ENCODE measurements around the gene SCML1. TPM values are rescaled to one million over a fixed set of nuclear protein-coding genes. Genes with fewer than 3 reads are reported as not detected.

The SCML1 gene
- polyA plus RNA-seq, 1 donor from 2014 or later = 9.4 TPM

DNA sequence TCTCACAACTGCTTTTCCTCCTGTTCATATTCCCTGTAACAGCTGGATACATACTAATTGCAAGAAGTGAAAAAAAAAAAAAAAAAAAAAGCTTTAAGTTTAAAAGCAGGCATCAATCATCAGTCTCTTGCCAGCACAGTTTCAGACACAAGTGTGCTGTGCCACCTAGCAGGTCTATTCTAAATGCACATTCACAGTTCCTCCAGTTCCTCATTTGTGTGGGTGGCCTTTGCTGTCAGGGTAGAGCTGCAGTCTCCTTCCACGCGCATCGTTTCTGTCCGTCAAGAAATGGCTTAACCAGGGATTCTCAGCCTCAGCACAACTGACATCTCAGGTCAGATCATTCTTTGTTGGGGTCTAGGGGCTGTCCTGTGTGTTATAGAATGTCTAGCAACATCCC lies 61.6 kb downstream of the SCML1 start:
- H3K4me2 ChIP-seq (ENCODE audit: low read length) = no peak overlapping the region
- no peaks in the 10 kb centered on the region for H3K36me3 ChIP-seq (ENCODE audit: insufficient read depth, low read length)
- no peaks in the 10 kb centered on the region for H3K9me3 ChIP-seq (ENCODE audit: low read length)
- no peaks in the 10 kb centered on the region for H3K9me2 ChIP-seq (ENCODE audit: insufficient read depth, low read length)
- no peaks in the 10 kb centered on the region for H3F3A ChIP-seq (ENCODE audit: insufficient read depth, low read length, poor library complexity, severe bottlenecking)
- H2AFZ ChIP-seq (ENCODE audit: low read depth, low read length) = no peak overlapping the region
- TF ChIP-seq RAD21 (conservative IDR thresholded peaks at IDR 0.05) = no peak
- TF ChIP-seq, protein P1, sequence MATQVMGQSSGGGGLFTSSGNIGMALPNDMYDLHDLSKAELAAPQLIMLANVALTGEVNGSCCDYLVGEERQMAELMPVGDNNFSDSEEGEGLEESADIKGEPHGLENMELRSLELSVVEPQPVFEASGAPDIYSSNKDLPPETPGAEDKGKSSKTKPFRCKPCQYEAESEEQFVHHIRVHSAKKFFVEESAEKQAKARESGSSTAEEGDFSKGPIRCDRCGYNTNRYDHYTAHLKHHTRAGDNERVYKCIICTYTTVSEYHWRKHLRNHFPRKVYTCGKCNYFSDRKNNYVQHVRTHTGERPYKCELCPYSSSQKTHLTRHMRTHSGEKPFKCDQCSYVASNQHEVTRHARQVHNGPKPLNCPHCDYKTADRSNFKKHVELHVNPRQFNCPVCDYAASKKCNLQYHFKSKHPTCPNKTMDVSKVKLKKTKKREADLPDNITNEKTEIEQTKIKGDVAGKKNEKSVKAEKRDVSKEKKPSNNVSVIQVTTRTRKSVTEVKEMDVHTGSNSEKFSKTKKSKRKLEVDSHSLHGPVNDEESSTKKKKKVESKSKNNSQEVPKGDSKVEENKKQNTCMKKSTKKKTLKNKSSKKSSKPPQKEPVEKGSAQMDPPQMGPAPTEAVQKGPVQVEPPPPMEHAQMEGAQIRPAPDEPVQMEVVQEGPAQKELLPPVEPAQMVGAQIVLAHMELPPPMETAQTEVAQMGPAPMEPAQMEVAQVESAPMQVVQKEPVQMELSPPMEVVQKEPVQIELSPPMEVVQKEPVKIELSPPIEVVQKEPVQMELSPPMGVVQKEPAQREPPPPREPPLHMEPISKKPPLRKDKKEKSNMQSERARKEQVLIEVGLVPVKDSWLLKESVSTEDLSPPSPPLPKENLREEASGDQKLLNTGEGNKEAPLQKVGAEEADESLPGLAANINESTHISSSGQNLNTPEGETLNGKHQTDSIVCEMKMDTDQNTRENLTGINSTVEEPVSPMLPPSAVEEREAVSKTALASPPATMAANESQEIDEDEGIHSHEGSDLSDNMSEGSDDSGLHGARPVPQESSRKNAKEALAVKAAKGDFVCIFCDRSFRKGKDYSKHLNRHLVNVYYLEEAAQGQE (IDR thresholded peaks at IDR 0.05; ENCODE audit: borderline replicate concordance) = no peak
- no peak for TF ChIP-seq POLR2AphosphoS5 (IDR thresholded peaks at IDR 0.05)
- H3K79me2 ChIP-seq (replicated peaks; ENCODE audit: insufficient read depth, low read length) = no peaks in the 10 kb centered on the region
- H3K27me3 ChIP-seq (ENCODE audit: insufficient read depth, low read depth, low read length) = no peaks in the 10 kb centered on the region
- no peak overlapping the region for H3K4me3 ChIP-seq (ENCODE audit: low read length)
- H4K20me1 ChIP-seq (ENCODE audit: insufficient read depth) = no peaks in the 10 kb centered on the region
- no peak overlapping the region for H3K27ac ChIP-seq (ENCODE audit: low read length)
- H3K9ac ChIP-seq (ENCODE audit: low read length) = no peak overlapping the region

DNA sequence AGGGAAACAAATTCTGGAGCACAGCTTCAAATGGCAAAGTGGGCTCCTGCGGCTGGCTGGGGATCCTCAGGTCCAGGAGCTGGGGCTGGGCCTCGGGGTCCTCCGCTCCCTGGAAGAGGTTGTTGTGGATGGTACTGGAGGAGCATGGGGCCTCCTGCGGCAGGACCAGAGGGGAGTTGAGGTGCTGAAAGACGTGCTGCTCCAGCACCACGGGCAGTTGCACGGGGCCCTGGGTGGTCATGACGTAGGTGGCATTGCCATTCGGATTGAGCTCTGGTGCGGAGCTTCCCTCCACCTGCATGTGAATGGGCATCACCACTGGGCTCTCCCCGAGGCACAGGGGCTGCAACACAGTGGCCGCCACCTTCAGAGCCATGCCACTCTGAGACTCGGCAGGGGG lies 64.1 kb downstream of the SCML1 start:
- Histone ChIP-seq H3K27ac (ENCODE audit: low read length) (no peak overlapping the region), H3F3A (ENCODE audit: insufficient read depth, low read length, poor library complexity, severe bottlenecking) (no peaks in the 10 kb centered on the region), H3K9me2 (ENCODE audit: insufficient read depth, low read length) (no peaks in the 10 kb centered on the region), H3K9me3 (ENCODE audit: low read length) (no peaks in the 10 kb centered on the region), H4K20me1 (ENCODE audit: insufficient read depth) (no peaks in the 10 kb centered on the region), H3K36me3 (ENCODE audit: insufficient read depth, low read length) (no peaks in the 10 kb centered on the region), H3K79me2 (replicated peaks; ENCODE audit: insufficient read depth, low read length) (no peaks in the 10 kb centered on the region), H3K4me2 (ENCODE audit: low read length) (no peak overlapping the region), H3K27me3 (ENCODE audit: insufficient read depth, low read depth, low read length) (no peaks in the 10 kb centered on the region), H3K9ac (ENCODE audit: low read length) (no peak overlapping the region), H3K4me3 (ENCODE audit: low read length) (no peak overlapping the region), H2AFZ (ENCODE audit: low read depth, low read length) (no peak overlapping the region)
- TF ChIP-seq MXI1 (conservative IDR thresholded peaks at IDR 0.05; ENCODE audit: poor library complexity, severe bottlenecking) (no peak), EZH2 (IDR thresholded peaks at IDR 0.05; ENCODE audit: borderline replicate concordance, insufficient read depth, low read length, poor library complexity, severe bottlenecking) (no peak), TAF1 (IDR thresholded peaks at IDR 0.05; ENCODE audit: low read depth) (no peak), EP300 (conservative IDR thresholded peaks at IDR 0.05; ENCODE audit: poor library complexity, severe bottlenecking) (no peak)
- TF ChIP-seq, protein P2, sequence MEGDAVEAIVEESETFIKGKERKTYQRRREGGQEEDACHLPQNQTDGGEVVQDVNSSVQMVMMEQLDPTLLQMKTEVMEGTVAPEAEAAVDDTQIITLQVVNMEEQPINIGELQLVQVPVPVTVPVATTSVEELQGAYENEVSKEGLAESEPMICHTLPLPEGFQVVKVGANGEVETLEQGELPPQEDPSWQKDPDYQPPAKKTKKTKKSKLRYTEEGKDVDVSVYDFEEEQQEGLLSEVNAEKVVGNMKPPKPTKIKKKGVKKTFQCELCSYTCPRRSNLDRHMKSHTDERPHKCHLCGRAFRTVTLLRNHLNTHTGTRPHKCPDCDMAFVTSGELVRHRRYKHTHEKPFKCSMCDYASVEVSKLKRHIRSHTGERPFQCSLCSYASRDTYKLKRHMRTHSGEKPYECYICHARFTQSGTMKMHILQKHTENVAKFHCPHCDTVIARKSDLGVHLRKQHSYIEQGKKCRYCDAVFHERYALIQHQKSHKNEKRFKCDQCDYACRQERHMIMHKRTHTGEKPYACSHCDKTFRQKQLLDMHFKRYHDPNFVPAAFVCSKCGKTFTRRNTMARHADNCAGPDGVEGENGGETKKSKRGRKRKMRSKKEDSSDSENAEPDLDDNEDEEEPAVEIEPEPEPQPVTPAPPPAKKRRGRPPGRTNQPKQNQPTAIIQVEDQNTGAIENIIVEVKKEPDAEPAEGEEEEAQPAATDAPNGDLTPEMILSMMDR (IDR thresholded peaks at IDR 0.05; ENCODE audit: poor library complexity, severe bottlenecking) = no peak

DNA sequence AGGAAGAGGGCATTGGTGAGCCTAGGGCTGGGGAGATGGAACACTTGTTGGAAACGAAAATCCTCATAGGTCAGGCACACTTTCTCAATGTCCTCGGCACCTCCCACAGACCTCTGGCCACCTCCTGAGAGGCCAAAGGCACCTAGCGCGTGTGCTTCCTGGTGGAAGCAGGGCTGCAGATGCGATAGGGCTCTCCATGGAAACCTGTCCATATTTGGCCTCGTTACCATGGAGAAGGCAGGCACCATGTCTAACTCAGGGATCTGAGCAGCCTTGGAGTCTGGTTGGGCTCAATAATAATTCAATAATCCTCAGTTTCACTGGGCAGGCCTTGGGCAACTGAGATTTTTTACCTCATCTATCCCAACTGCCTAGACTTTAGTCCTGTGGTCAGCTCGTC lies 65.5 kb downstream of the SCML1 start:
- no peak overlapping the region for H2AFZ ChIP-seq (ENCODE audit: low read depth, low read length)
- H3K27me3 ChIP-seq (ENCODE audit: insufficient read depth, low read depth, low read length) = no peaks in the 10 kb centered on the region
- no peaks in the 10 kb centered on the region for H3K9me3 ChIP-seq (ENCODE audit: low read length)
- H4K20me1 ChIP-seq (ENCODE audit: insufficient read depth) = no peaks in the 10 kb centered on the region
- H3K27ac ChIP-seq (ENCODE audit: low read length) = no peak overlapping the region
- no peak overlapping the region for H3K4me3 ChIP-seq (ENCODE audit: low read length)
- no peaks in the 10 kb centered on the region for H3F3A ChIP-seq (ENCODE audit: insufficient read depth, low read length, poor library complexity, severe bottlenecking)
- no peaks in the 10 kb centered on the region for H3K9me2 ChIP-seq (ENCODE audit: insufficient read depth, low read length)
- H3K36me3 ChIP-seq (ENCODE audit: insufficient read depth, low read length) = no peaks in the 10 kb centered on the region
- H3K9ac ChIP-seq (ENCODE audit: low read length) = no peak overlapping the region
- H3K4me2 ChIP-seq (ENCODE audit: low read length) = no peak overlapping the region
- no peak for TF ChIP-seq TAF1 (IDR thresholded peaks at IDR 0.05; ENCODE audit: low read depth)
- TF ChIP-seq MXI1 (conservative IDR thresholded peaks at IDR 0.05; ENCODE audit: poor library complexity, severe bottlenecking) = no peak
- no peak for TF ChIP-seq RAD21 (conservative IDR thresholded peaks at IDR 0.05)
- TF ChIP-seq POLR2AphosphoS5 (IDR thresholded peaks at IDR 0.05) = no peak
- TF ChIP-seq, protein P1 (IDR thresholded peaks at IDR 0.05; ENCODE audit: borderline replicate concordance) = no peak
- TF ChIP-seq SMC3 (conservative IDR thresholded peaks at IDR 0.05; ENCODE audit: poor library complexity) = no peak
- no peak for TF ChIP-seq EP300 (conservative IDR thresholded peaks at IDR 0.05; ENCODE audit: poor library complexity, severe bottlenecking)
- TF ChIP-seq EZH2 (IDR thresholded peaks at IDR 0.05; ENCODE audit: borderline replicate concordance, insufficient read depth, low read length, poor library complexity, severe bottlenecking) = no peak
- TF ChIP-seq, protein P2 (IDR thresholded peaks at IDR 0.05; ENCODE audit: poor library complexity, severe bottlenecking) = no peak
- H3K79me2 ChIP-seq (replicated peaks; ENCODE audit: insufficient read depth, low read length) = no peaks in the 10 kb centered on the region

Data from neural cell (in vitro differentiated cells).